ENCODE measurements around the gene SND1. TPM values are rescaled to one million over a fixed set of nuclear protein-coding genes. Genes with fewer than 3 reads are reported as not detected.

The SND1 gene
- total RNA-seq, 1 experiment from 2014 or later: 274 TPM

DNA sequence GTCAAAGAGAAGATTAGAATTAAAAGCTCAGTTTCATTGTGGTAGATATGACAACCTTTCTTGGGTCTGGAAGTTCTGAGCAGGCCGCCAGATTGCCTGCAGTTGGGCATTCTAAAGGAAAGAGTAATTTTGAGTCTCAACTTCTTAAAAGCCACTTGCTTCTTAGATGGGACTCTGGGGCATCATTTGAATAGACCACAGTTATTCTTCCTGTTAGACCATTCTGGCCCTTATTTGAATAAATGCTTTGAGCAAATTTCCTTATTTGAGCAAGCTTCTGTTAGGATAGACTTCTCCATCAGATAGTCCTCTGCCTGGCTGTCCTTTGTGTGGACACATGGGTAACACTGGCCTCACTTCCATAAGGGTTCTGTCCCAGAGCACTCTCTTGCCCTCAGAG, 40.2 kb downstream of the SND1 start:
- Mint-ChIP-seq H3K27ac (ENCODE audit: unreplicated experiment) (no peak overlapping the region), H3K36me3 (ENCODE audit: insufficient read depth, unreplicated experiment) (peaks cover 75% of the 10 kb centered on the region), H3K4me1 (ENCODE audit: low read depth, unreplicated experiment) (no peaks in the 10 kb centered on the region), H3K9me3 (ENCODE audit: unreplicated experiment) (no peaks in the 10 kb centered on the region), H3K27me3 (ENCODE audit: insufficient read depth, unreplicated experiment) (no peaks in the 10 kb centered on the region), H3K4me3 (ENCODE audit: unreplicated experiment) (no peak overlapping the region)
- no peak for DNase-seq
- no peaks in the 10 kb centered on the region for H3K27me3 ChIP-seq (replicated peaks; ENCODE audit: control insufficient read depth, insufficient read depth, low read length)
- no TSS peak for BruUV-seq (replicated peaks)
- H3K4me3 ChIP-seq (ENCODE audit: low read depth, low read length): no peak overlapping the region
- CTCF ChIA-PET: no interaction called here
- H3K9me3 ChIP-seq: no peaks in the 10 kb centered on the region
- H3K4me1 ChIP-seq: no peaks in the 10 kb centered on the region
- H3K36me3 ChIP-seq (ENCODE audit: control insufficient read depth, insufficient read depth, low read length): peaks cover 4% of the 10 kb centered on the region; the same call in 1 of the 2 replicates
- TF ChIP-seq, protein P1, sequence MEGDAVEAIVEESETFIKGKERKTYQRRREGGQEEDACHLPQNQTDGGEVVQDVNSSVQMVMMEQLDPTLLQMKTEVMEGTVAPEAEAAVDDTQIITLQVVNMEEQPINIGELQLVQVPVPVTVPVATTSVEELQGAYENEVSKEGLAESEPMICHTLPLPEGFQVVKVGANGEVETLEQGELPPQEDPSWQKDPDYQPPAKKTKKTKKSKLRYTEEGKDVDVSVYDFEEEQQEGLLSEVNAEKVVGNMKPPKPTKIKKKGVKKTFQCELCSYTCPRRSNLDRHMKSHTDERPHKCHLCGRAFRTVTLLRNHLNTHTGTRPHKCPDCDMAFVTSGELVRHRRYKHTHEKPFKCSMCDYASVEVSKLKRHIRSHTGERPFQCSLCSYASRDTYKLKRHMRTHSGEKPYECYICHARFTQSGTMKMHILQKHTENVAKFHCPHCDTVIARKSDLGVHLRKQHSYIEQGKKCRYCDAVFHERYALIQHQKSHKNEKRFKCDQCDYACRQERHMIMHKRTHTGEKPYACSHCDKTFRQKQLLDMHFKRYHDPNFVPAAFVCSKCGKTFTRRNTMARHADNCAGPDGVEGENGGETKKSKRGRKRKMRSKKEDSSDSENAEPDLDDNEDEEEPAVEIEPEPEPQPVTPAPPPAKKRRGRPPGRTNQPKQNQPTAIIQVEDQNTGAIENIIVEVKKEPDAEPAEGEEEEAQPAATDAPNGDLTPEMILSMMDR (IDR thresholded peaks at IDR 0.05; ENCODE audit: insufficient read depth in 1 of 2, low read depth in 1 of 2, low read length in 1 of 2, severe bottlenecking in 1 of 2, unreplicated experiment in 1 of 2): no peak
- intact Hi-C loops (cut with micrococcal nuclease; ENCODE audit: unreplicated experiment): no loop called here
- POLR2A ChIA-PET: no interaction called here

DNA sequence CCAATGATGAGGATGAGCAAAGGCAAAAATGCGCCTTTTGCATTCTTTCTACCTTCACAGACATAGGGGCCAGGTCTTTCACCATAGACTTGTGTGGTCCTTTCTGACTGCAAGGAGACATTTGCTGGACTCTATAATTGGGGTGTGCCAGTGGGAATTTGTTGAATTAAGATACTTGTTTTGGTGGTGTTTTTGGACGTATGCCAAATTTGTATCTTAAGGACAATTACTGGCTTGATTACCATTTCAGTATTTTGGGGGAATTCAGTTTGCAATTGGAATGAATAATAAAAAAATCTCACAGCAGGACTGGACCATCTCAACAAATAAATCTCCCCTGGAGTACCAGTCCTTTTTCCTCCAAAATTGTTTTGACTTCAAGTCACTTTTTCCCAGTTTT, 47.9 kb downstream of the SND1 start:
- intact Hi-C loops (cut with micrococcal nuclease; ENCODE audit: unreplicated experiment): loop anchor here (10.0 kb wide), 1 partner anchor 245 kb away; no protein-coding TSS in a partner anchor
- no peak overlapping the region for H3K4me3 ChIP-seq (ENCODE audit: low read depth, low read length)
- Mint-ChIP-seq H3K4me3 (ENCODE audit: unreplicated experiment) (no peak overlapping the region), H3K4me1 (ENCODE audit: low read depth, unreplicated experiment) (peaks cover 8% of the 10 kb centered on the region), H3K27ac (ENCODE audit: unreplicated experiment) (no peak overlapping the region), H3K9me3 (ENCODE audit: unreplicated experiment) (no peaks in the 10 kb centered on the region), H3K36me3 (ENCODE audit: insufficient read depth, unreplicated experiment) (peaks cover 88% of the 10 kb centered on the region), H3K27me3 (ENCODE audit: insufficient read depth, unreplicated experiment) (no peaks in the 10 kb centered on the region)
- TF ChIP-seq, protein P1 (IDR thresholded peaks at IDR 0.05; ENCODE audit: insufficient read depth in 1 of 2, low read depth in 1 of 2, low read length in 1 of 2, severe bottlenecking in 1 of 2, unreplicated experiment in 1 of 2): no peak
- BruUV-seq (replicated peaks): no TSS peak
- no peaks in the 10 kb centered on the region for H3K9me3 ChIP-seq
- ChIA-PET POLR2A (no interaction called here), CTCF (no interaction called here)
- no peaks in the 10 kb centered on the region for H3K4me1 ChIP-seq
- H3K27me3 ChIP-seq (replicated peaks; ENCODE audit: control insufficient read depth, insufficient read depth, low read length): no peaks in the 10 kb centered on the region
- DNase-seq: no peak
- peaks cover 1% of the 10 kb centered on the region for H3K36me3 ChIP-seq (ENCODE audit: control insufficient read depth, insufficient read depth, low read length)

DNA sequence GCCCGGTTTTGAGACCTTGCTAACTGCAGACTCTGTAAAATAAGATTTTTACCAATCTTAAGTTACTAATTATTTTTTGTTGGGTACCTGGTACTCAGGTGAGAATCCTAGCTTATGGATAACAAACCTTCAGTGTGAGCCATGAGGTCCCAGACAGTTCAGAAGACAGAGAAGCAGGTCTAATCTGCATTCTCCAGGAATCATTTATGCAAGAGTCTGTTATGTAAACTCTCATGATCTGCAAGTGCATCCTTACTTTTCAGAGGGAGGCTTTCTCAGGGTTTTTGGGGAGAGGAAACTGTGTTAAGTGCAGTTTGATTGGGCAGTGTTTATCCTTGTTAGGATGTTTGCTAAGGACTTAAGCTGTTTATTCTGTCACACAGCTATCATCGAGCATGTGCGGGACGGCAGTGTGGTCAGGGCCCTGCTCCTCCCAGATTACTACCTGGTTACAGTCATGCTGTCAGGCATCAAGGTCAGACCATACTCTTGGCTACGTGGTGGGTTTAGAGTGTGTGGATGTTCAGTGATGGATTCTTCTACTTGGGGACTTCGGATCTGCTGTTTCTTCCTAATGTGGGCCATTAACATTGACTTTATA, 50.2 kb downstream of the SND1 start:
- H3K27me3 ChIP-seq (replicated peaks; ENCODE audit: control insufficient read depth, insufficient read depth, low read length): no peaks in the 10 kb centered on the region
- peaks cover 1% of the 10 kb centered on the region for H3K36me3 ChIP-seq (ENCODE audit: control insufficient read depth, insufficient read depth, low read length)
- TF ChIP-seq, protein P1 (IDR thresholded peaks at IDR 0.05; ENCODE audit: insufficient read depth in 1 of 2, low read depth in 1 of 2, low read length in 1 of 2, severe bottlenecking in 1 of 2, unreplicated experiment in 1 of 2): no peak
- H3K4me3 ChIP-seq (ENCODE audit: low read depth, low read length): no peak overlapping the region
- H3K9me3 ChIP-seq: no peaks in the 10 kb centered on the region
- ChIA-PET CTCF (no interaction called here), POLR2A (no interaction called here)
- Mint-ChIP-seq H3K4me3 (ENCODE audit: unreplicated experiment) (no peak overlapping the region), H3K9me3 (ENCODE audit: unreplicated experiment) (no peaks in the 10 kb centered on the region), H3K27ac (ENCODE audit: unreplicated experiment) (no peak overlapping the region), H3K27me3 (ENCODE audit: insufficient read depth, unreplicated experiment) (no peaks in the 10 kb centered on the region), H3K4me1 (ENCODE audit: low read depth, unreplicated experiment) (peaks cover 10% of the 10 kb centered on the region), H3K36me3 (ENCODE audit: insufficient read depth, unreplicated experiment) (peaks cover 90% of the 10 kb centered on the region)
- intact Hi-C loops (cut with micrococcal nuclease; ENCODE audit: unreplicated experiment): loop anchor here (10.0 kb wide), 1 partner anchor 243 kb away; no protein-coding TSS in a partner anchor
- H3K4me1 ChIP-seq: no peaks in the 10 kb centered on the region
- no peak for DNase-seq
- no TSS peak for BruUV-seq (replicated peaks)
